K562 (cell line): ENCODE measurements around the gene H3-3A. TPM values are rescaled to one million over a fixed set of nuclear protein-coding genes. Genes with fewer than 3 reads are reported as not detected.

ENCODE experiments used
- ATAC-seq: fragments of 200-7000 bp; cut with Tn5 transposase; 3 replicates; pipeline ENCODE4 v1.9.1; 2020; ENCODE audit warnings: moderate library complexity
- BruUV-seq: library from RNA; stranded (reverse); fragments of 400-500 nt; replicated peaks from 2 replicates; lab custom pipeline; 2021; lab: Mats Ljungman, UMichigan
- CTCF ChIA-PET: fragments of 300-600 bp; formaldehyde crosslinking; extraction: SDS; loops from one replicate; lab custom pipeline; 2021; ENCODE audit warnings: low intra/inter-chr PET ratio; lab: Yijun Ruan, JAX
- POLR2A ChIA-PET: fragments of 300-600, 350-650 bp; sonication (Branson Sonifier 250); formaldehyde crosslinking; extraction: SDS; loops from one replicate; lab custom pipeline; 2021; ENCODE audit warnings: antibody characterized with exemption, inconsistent platforms; lab: Yijun Ruan, JAX
- DNase-seq, 4 experiments: peaks; one replicate each; pipeline versions ENCODE4 v3.0.0 to v3.0.0-alpha.2; 2011 to 2018; ENCODE audit warnings: low spot score in 3 of 4, mixed read lengths in 3 of 4; ENCODE audit errors: extremely low read depth in 1 of 4
- FAIRE-seq: peaks from 2 replicates; lab custom pipeline; 2011; peaks lifted over from hg19 to GRCh38; lab: Jason Lieb, UNC
- H2AFZ ChIP-seq: 2 replicates; pipeline ENCODE4 v1.6.0; 2011; ENCODE audit warnings: low read depth, low read length, control low read depth, inconsistent platforms
- H3K27ac ChIP-seq: fragments of 200-600 bp; 3 replicates; pipeline ENCODE4 v1.8.0; 2011; ENCODE audit warnings: low read depth, mild to moderate bottlenecking, control low read depth, inconsistent platforms, low read length, moderate library complexity, mixed read lengths; ENCODE audit errors: extremely low read depth
- H3K27me3 ChIP-seq, 2 experiments: fragments of 300-600 bp in 1 of 2; 2 replicates in 1 of 2; 3 replicates in 1 of 2; pipeline versions ENCODE4 v1.6.0 to v1.8.0; 2011; ENCODE audit warnings: inconsistent platforms in 2 of 2, low read length in 2 of 2, mild to moderate bottlenecking in 1 of 2, mixed read lengths in 1 of 2, moderate library complexity in 1 of 2; ENCODE audit not compliant: control insufficient read depth in 2 of 2, insufficient read depth in 2 of 2
- H3K36me3 ChIP-seq: fragments of 300-600 bp; 3 replicates; pipeline ENCODE4 v1.8.0; 2011; ENCODE audit warnings: mild to moderate bottlenecking, low read length, inconsistent platforms; ENCODE audit not compliant: control insufficient read depth, insufficient read depth
- H3K4me1 ChIP-seq, 2 experiments: fragments of 200-600 bp in 1 of 2; replicated peaks in 1 of 2; 2 replicates in 1 of 2; 3 replicates in 1 of 2; pipeline versions ENCODE4 v1.5.1 to v1.8.0; 2011; ENCODE audit warnings: inconsistent platforms in 2 of 2, low read length in 2 of 2, mild to moderate bottlenecking in 1 of 2, mixed read lengths in 1 of 2, moderate library complexity in 1 of 2; ENCODE audit not compliant: control insufficient read depth in 2 of 2, insufficient read depth in 2 of 2
- H3K4me2 ChIP-seq: 2 replicates; pipeline ENCODE4 v1.6.1; 2011; ENCODE audit warnings: low read length, control low read depth, inconsistent platforms, mixed read lengths; ENCODE audit not compliant: insufficient read depth
- H3K4me3 ChIP-seq: fragments of 200-600 bp; sonication (generic), shearing (Covaris generic); 2 replicates; pipeline ENCODE4 v1.5.1; 2016; ENCODE audit warnings: control low read depth, inconsistent platforms
- H3K79me2 ChIP-seq: fragments of 200-600 bp; 3 replicates; pipeline ENCODE4 v1.8.0; 2011; ENCODE audit warnings: low read length, inconsistent platforms; ENCODE audit not compliant: control insufficient read depth, insufficient read depth
- H3K9ac ChIP-seq, 2 experiments: 2 replicates each; pipeline versions ENCODE4 v1.6.0 to v1.6.1; 2011; ENCODE audit warnings: low read depth in 2 of 2, low read length in 2 of 2, control low read depth in 1 of 2, inconsistent platforms in 1 of 2, mild to moderate bottlenecking in 1 of 2, mixed read lengths in 1 of 2; ENCODE audit not compliant: insufficient read depth in 1 of 2
- H3K9me1 ChIP-seq: one replicate; pipeline ENCODE4 v1.6.0; 2011; ENCODE audit warnings: inconsistent platforms, mild to moderate bottlenecking, low read length, moderate library complexity; ENCODE audit not compliant: control insufficient read depth, insufficient read depth
- H3K9me3 ChIP-seq: replicated peaks from 2 replicates; pipeline ENCODE4 v1.5.1; 2011; ENCODE audit warnings: low read depth, low read length, inconsistent platforms; ENCODE audit not compliant: control insufficient read depth, insufficient read depth
- H4K20me1 ChIP-seq: replicated peaks from 2 replicates; pipeline ENCODE4 v1.6.1; 2011; ENCODE audit warnings: low read length, inconsistent platforms, mixed read lengths; ENCODE audit not compliant: control insufficient read depth, insufficient read depth
- ARID3B ChIP-seq: fragments of 250-450 bp; sonication (Bioruptor Pico); IDR thresholded peaks from 2 replicates; pipeline ENCODE4 v1.4.0; 2020; ENCODE audit warnings: borderline replicate concordance
- ARNT ChIP-seq, 2 experiments: fragments of 450-650 bp; IDR thresholded peaks; 2 replicates each; pipeline ENCODE4 v1.6.1; 2016; ENCODE audit warnings: mild to moderate bottlenecking in 1 of 2
- ELF2 ChIP-seq: fragments of 250-450 bp; sonication (Bioruptor Pico); IDR thresholded peaks from 2 replicates; pipeline ENCODE4 v1.5.0; 2021; ENCODE audit warnings: mild to moderate bottlenecking
- HDAC8 ChIP-seq: fragments of 450-650 bp; IDR thresholded peaks from 2 replicates; pipeline ENCODE4 v1.6.1; 2016; ENCODE audit warnings: mild to moderate bottlenecking, missing genetic modification characterization, moderate library complexity, missing compliant biosample characterization
- HINFP ChIP-seq: fragments of 450-650 bp; conservative IDR thresholded peaks from 2 replicates; pipeline ENCODE4 v1.6.1; 2016; ENCODE audit warnings: missing genetic modification characterization, low read depth, mild to moderate bottlenecking, control low read depth, missing compliant biosample characterization
- HOXB6 ChIP-seq: fragments of 250-450 bp; sonication (Bioruptor Pico); IDR thresholded peaks from 2 replicates; pipeline ENCODE4 v1.5.1; 2022; ENCODE audit warnings: mild to moderate bottlenecking, borderline replicate concordance
- KLF13 ChIP-seq: fragments of 450-650 bp; IDR thresholded peaks from 2 replicates; pipeline ENCODE4 v1.6.1; 2016; ENCODE audit warnings: missing genetic modification characterization, low read depth, mild to moderate bottlenecking, missing compliant biosample characterization, moderate library complexity, borderline replicate concordance
- MAFK ChIP-seq: IDR thresholded peaks from 2 replicates; pipeline ENCODE4 v1.6.1; 2011; ENCODE audit warnings: low read length, improper control_type of control experiment
- MEIS2 ChIP-seq: fragments of 450-650 bp; IDR thresholded peaks from 2 replicates; pipeline ENCODE4 v1.6.1; 2014; ENCODE audit warnings: mild to moderate bottlenecking; ENCODE audit not compliant: partially characterized antibody
- SMAD1 ChIP-seq: fragments of 150-350 bp; IDR thresholded peaks from 2 replicates; pipeline ENCODE4 v1.6.1; 2014; ENCODE audit warnings: low read length, low read depth; ENCODE audit not compliant: partially characterized antibody
- SMARCA5 ChIP-seq: fragments of 450-650 bp; IDR thresholded peaks from 2 replicates; pipeline ENCODE4 v1.6.1; 2016
- ZNF511 ChIP-seq: sonication (generic); formaldehyde crosslinking; IDR thresholded peaks from 2 replicates; pipeline ENCODE4 v1.8.0; 2022; ENCODE audit warnings: mild to moderate bottlenecking, missing genetic modification reagents
- ZNF76 ChIP-seq: fragments of 250-450 bp; sonication (Bioruptor Pico); IDR thresholded peaks from 2 replicates; pipeline ENCODE4 v1.4.0; 2020; ENCODE audit warnings: mild to moderate bottlenecking, moderate library complexity, borderline replicate concordance
- ZNF780A ChIP-seq: fragments of 250-450 bp; sonication (Bioruptor Pico); IDR thresholded peaks from 2 replicates; pipeline ENCODE4 v1.5.0; 2021; ENCODE audit warnings: mild to moderate bottlenecking
- WGBS: fragments of 100-300 bp; shearing (Covaris generic); methylation state at CpG from one replicate; pipeline ENCODE4 v1.1.6; 2016; ENCODE audit warnings: low coverage, mixed read lengths; ENCODE audit not compliant: insufficient coverage; ENCODE audit errors: missing lambda C conversion rate; 5-methylcytosine and 5-hydroxymethylcytosine counted together
- in situ Hi-C: fragments of 300-500 bp; cut with MboI; formaldehyde crosslinking; loops from 4 replicates; pipeline ENCODE4 v1.15.0; 2018; ENCODE audit warnings: inconsistent platforms, mixed read lengths
- intact Hi-C: fragments of 100-400 bp; cut with micrococcal nuclease; formaldehyde crosslinking; loops from 2 replicates; pipeline ENCODE4 v1.14.2; 2022
- polyA plus RNA-seq, 8 experiments: library from polyadenylated mRNA; depleted of rRNA in 4 of 8; stranded (reverse) in 5 of 8; unstranded in 3 of 8; fragments of >200 nt; fragmentation: Nextera tagmentation in 2 of 8; fragmentation: Illumina TruSeq in 1 of 8; extraction: Ambion mirVana in 2 of 8; extraction: Trizol in 1 of 8; gene quantifications; 2 replicates each; pipeline versions ENCODE4 v1.2.1 to v1.2.3, GENCODE V29; 2011 to 2014; ENCODE audit warnings: inconsistent platforms in 1 of 8, missing spikeins in 1 of 8
- total RNA-seq, 7 experiments: library from RNA; depleted of rRNA in 6 of 7; stranded (reverse); fragments of >200 nt in 6 of 7; fragmentation: Illumina TruSeq in 2 of 7; extraction: Trizol in 2 of 7; gene quantifications; 2 replicates each; pipeline versions ENCODE4 v1.2.1 to v1.2.3, GENCODE V29; 2011 to 2021; ENCODE audit warnings: low replicate concordance in 1 of 7
- TF ChIP-seq, protein P1 (sequence below): sonication (generic); formaldehyde crosslinking; IDR thresholded peaks from 2 replicates; pipeline ENCODE4 v1.8.0; 2022; ENCODE audit warnings: mild to moderate bottlenecking, missing genetic modification reagents

Gene H3-3A
- total and polyA plus RNA-seq, 9 of the 15 experiments (the other 6 are each of a cell fraction or from before 2014, with no cell fraction given) = 426 to 1,083 (median 591) TPM

DNA sequence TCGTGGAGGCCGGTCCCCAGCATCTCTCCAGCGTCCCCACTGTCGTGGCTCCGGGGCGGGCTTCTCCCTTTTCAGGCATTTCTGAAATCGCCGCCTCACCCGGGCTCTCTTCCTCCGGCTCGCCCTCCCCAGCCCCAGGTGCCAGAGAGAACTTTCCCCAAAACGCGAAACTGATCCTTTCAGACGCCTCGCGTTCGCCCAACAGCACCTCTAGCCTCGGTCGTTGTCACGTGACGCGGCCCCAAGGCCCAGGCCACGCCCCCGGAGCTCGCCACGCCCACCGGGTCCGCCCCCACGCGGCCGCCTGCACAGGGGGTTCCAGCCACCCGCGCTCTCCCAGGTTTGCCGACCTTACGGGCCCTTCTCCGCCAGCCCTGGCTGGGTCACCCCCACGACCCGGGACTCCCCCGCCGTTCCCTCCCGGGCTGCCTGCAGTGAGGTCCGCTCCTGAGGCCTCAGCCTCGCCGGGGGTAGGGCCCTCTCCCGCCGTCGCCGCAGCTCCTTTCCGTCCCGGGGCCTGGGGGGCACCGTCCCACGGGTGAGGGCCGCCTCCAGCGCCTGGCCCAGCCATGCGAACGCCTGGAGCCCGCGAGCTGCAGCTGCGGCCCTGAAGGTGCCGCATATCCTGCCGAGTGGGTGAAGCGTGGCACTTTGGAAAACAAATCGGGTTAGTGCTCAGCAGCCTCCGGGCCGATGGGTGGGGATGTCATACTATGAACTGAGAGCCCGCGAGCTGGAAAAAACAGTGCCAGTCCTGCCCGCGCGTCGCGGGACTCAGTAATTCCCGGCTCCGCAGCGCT is 21.0 kb downstream of the H3-3A start:
- Histone ChIP-seq H3K9ac (peak overlapping the region; percentile 69 to 94; a peak in 3 of 4 replicates), H2AFZ (peak overlapping the region; percentile 98), H3K27ac (peak overlapping the region; percentile 58), H4K20me1 (no peaks in the 10 kb centered on the region), H3K27me3 (no peaks in the 10 kb centered on the region), H3K79me2 (no peaks in the 10 kb centered on the region), H3K4me2 (peak overlapping the region; percentile 78), H3K9me3 (no peaks in the 10 kb centered on the region), H3K4me3 (peak overlapping the region; percentile 47), H3K9me1 (no peaks in the 10 kb centered on the region), H3K4me1 (peaks cover 4 to 15% of the 10 kb centered on the region in 2 experiments; a peak in 4 of 5 replicates), H3K36me3 (no peaks in the 10 kb centered on the region)
- TSS peak; percentile 45 for BruUV-seq
- CTCF ChIA-PET = no interaction called here
- intact Hi-C loops = no loop called here
- DNase-seq = peak; percentile 95 to 100 (median 98)
- ATAC-seq = peak; percentile 95
- peak; percentile 73 for FAIRE-seq
- in situ Hi-C loops = no loop called here
- POLR2A ChIA-PET = interaction anchor here (0.5 to 3.1 kb wide), 13 partner anchors 9 to 1539 kb away, joined by 3 to 19 read pairs (median 4); partner anchors contain the start of gene H3-3A
- whole genome bisulfite sequencing = 22% methylated on average over 69 of the region's 75 CpGs
- TF ChIP-seq HDAC8 (0 out of 2 replicates have a peak, but pooled peaks have one; percentile 46), MAFK (no peak), ARNT (IDR thresholded peaks at IDR 0.05) (no peak), MEIS2 (no peak), ZNF511 (CRISPR knock-in tag) (peak; percentile 91), HOXB6 (no peak), ARID3B (CRISPR knock-in tag) (no peak), SMAD1 (no peak), KLF13 (tag) (0 out of 2 replicates have a peak, but pooled peaks have one; percentile 67), ELF2 (CRISPR knock-in tag) (no peak), HINFP (tag) (no peak), SMARCA5 (no peak), ZNF76 (CRISPR knock-in tag) (no peak), ZNF780A (no peak)
- TF ChIP-seq, protein P1, sequence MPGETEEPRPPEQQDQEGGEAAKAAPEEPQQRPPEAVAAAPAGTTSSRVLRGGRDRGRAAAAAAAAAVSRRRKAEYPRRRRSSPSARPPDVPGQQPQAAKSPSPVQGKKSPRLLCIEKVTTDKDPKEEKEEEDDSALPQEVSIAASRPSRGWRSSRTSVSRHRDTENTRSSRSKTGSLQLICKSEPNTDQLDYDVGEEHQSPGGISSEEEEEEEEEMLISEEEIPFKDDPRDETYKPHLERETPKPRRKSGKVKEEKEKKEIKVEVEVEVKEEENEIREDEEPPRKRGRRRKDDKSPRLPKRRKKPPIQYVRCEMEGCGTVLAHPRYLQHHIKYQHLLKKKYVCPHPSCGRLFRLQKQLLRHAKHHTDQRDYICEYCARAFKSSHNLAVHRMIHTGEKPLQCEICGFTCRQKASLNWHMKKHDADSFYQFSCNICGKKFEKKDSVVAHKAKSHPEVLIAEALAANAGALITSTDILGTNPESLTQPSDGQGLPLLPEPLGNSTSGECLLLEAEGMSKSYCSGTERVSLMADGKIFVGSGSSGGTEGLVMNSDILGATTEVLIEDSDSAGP (CRISPR knock-in tag) = no peak
